Measurements from ENCODE around the gene CENPP. TPM values are rescaled to one million over a fixed set of nuclear protein-coding genes. Genes with fewer than 3 reads are reported as not detected.

CENPP gene
- total RNA-seq, 5 donors from 2014 or later (not counting 1 experiment from before 2014, with no cell fraction given): 1.9 to 5.0 (median 4.3) TPM

GRCh38 chr9:92527832-92528521 lies 202.2 kb downstream of the CENPP start:
- ChIA-PET POLR2A (no interaction called here), CTCF (no interaction called here)
- Histone ChIP-seq H3K4me3 (ENCODE audit: control insufficient read depth in 1 of 2, extremely low read depth in 1 of 2, low read length in 1 of 2) (no peak overlapping the region), H3K4me1 (ENCODE audit: control insufficient read depth in 1 of 2, extremely low read depth in 1 of 2, insufficient read depth in 2 of 2, low read length in 2 of 2) (no peaks in the 10 kb centered on the region), H3K36me3 (ENCODE audit: control insufficient read depth in 2 of 2, extremely low read depth in 1 of 2, insufficient read depth in 1 of 2, low read length in 1 of 2) (no peaks in the 10 kb centered on the region), H3K27me3 (replicated peaks in 1 of 2; ENCODE audit: control insufficient read depth in 2 of 2, extremely low read depth in 1 of 2, insufficient read depth in 2 of 2, low read length in 1 of 2) (no peaks in the 10 kb centered on the region), H3K27ac (ENCODE audit: low read length) (no peak overlapping the region), H3K9me3 (no peaks in the 10 kb centered on the region)
- Mint-ChIP-seq H3K4me1 (no peaks in the 10 kb centered on the region), H3K27me3 (no peaks in the 10 kb centered on the region), H3K9me3 (peaks cover 0 to 4% (median 0%) of the 10 kb centered on the region in 3 donors), H3K4me3 (no peak overlapping the region), H3K27ac (no peak overlapping the region), H3K36me3 (no peaks in the 10 kb centered on the region)
- no peak for ATAC-seq (replicated peaks in 1 of 4)
- DNase-seq: no peak
- no CpG with 5 or more reads among the region's 4 CpGs for WGBS (ENCODE audit: insufficient coverage)

DNA sequence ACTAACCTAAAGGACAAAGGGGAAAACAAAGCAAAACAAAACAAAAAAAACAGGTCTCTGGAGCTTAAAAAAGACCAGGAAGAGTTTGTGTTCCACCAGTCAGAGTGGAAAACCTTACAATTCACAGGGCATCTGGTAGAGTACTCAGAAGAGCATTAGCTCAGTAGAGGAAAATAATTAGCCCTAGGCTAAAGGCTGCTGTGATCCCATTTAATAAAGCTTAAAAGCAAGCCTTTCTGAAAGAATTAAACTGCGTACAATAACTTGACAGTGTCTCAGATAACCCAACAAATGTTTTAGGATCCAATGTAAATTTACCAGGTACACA lies 202.7 kb downstream of the CENPP start:
- no peaks in the 10 kb centered on the region for H3K27me3 ChIP-seq (replicated peaks in 1 of 2; ENCODE audit: control insufficient read depth in 2 of 2, extremely low read depth in 1 of 2, insufficient read depth in 2 of 2, low read length in 1 of 2)
- no peak overlapping the region for H3K27ac ChIP-seq (ENCODE audit: low read length)
- ATAC-seq (replicated peaks in 1 of 4) (no peak), DNase-seq (no peak)
- Mint-ChIP-seq H3K27ac (no peak overlapping the region), H3K4me1 (no peaks in the 10 kb centered on the region), H3K9me3 (peaks cover 0 to 4% (median 0%) of the 10 kb centered on the region in 3 donors), H3K4me3 (no peak overlapping the region), H3K27me3 (no peaks in the 10 kb centered on the region), H3K36me3 (no peaks in the 10 kb centered on the region)
- no peak overlapping the region for H3K4me3 ChIP-seq (ENCODE audit: control insufficient read depth in 1 of 2, extremely low read depth in 1 of 2, low read length in 1 of 2)
- POLR2A ChIA-PET: no interaction called here
- no CpG with 5 or more reads among the region's 1 CpG for WGBS (ENCODE audit: insufficient coverage)
- H3K9me3 ChIP-seq: no peaks in the 10 kb centered on the region
- H3K36me3 ChIP-seq (ENCODE audit: control insufficient read depth in 2 of 2, extremely low read depth in 1 of 2, insufficient read depth in 1 of 2, low read length in 1 of 2): no peaks in the 10 kb centered on the region
- no peaks in the 10 kb centered on the region for H3K4me1 ChIP-seq (ENCODE audit: control insufficient read depth in 1 of 2, extremely low read depth in 1 of 2, insufficient read depth in 2 of 2, low read length in 2 of 2)
- CTCF ChIA-PET: no interaction called here

DNA sequence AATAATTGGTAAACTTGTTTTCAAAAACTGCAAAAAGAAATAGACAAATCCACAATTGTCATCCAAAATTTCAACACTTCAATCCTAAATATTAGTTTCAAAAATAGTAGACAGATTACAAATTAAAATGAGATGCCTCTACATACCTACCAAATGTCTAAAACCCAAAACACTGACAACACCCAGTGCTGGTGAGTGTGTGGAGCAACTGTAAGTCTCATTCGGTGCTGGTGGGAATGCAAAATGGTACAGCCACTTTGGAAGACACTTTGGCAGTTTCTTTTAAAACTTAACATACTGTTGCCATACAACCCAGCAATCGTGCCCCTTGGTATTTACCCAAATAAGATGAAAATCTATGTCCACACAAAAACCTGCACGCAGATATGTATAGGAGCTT lies 203.4 kb downstream of the CENPP start:
- Histone ChIP-seq H3K9me3 (no peaks in the 10 kb centered on the region), H3K27me3 (replicated peaks in 1 of 2; ENCODE audit: control insufficient read depth in 2 of 2, extremely low read depth in 1 of 2, insufficient read depth in 2 of 2, low read length in 1 of 2) (no peaks in the 10 kb centered on the region), H3K27ac (ENCODE audit: low read length) (no peak overlapping the region), H3K36me3 (ENCODE audit: control insufficient read depth in 2 of 2, extremely low read depth in 1 of 2, insufficient read depth in 1 of 2, low read length in 1 of 2) (no peaks in the 10 kb centered on the region), H3K4me1 (ENCODE audit: control insufficient read depth in 1 of 2, extremely low read depth in 1 of 2, insufficient read depth in 2 of 2, low read length in 2 of 2) (no peaks in the 10 kb centered on the region), H3K4me3 (ENCODE audit: control insufficient read depth in 1 of 2, extremely low read depth in 1 of 2, low read length in 1 of 2) (no peak overlapping the region)
- Mint-ChIP-seq H3K36me3 (no peaks in the 10 kb centered on the region), H3K27ac (no peak overlapping the region), H3K9me3 (peaks cover 0 to 4% (median 0%) of the 10 kb centered on the region in 3 donors), H3K4me3 (no peak overlapping the region), H3K27me3 (no peaks in the 10 kb centered on the region), H3K4me1 (no peaks in the 10 kb centered on the region)
- no CpG with 5 or more reads among the region's 3 CpGs for WGBS (ENCODE audit: insufficient coverage)
- no peak for DNase-seq
- ATAC-seq (replicated peaks in 1 of 4): no peak
- ChIA-PET POLR2A (no interaction called here), CTCF (no interaction called here)

GRCh38 chr9:92530893-92531292 lies 205.1 kb downstream of the CENPP start:
- H3K9me3 ChIP-seq: no peaks in the 10 kb centered on the region
- H3K36me3 Mint-ChIP-seq: no peaks in the 10 kb centered on the region
- no peak overlapping the region for H3K27ac ChIP-seq (ENCODE audit: low read length)
- peaks cover 0 to 4% (median 0%) of the 10 kb centered on the region in 3 donors for H3K9me3 Mint-ChIP-seq
- ATAC-seq (replicated peaks in 1 of 4): no peak
- no peaks in the 10 kb centered on the region for H3K36me3 ChIP-seq (ENCODE audit: control insufficient read depth in 2 of 2, extremely low read depth in 1 of 2, insufficient read depth in 1 of 2, low read length in 1 of 2)
- no peak overlapping the region for H3K4me3 Mint-ChIP-seq
- DNase-seq: no peak
- H3K27ac Mint-ChIP-seq: no peak overlapping the region
- CTCF ChIA-PET: no interaction called here
- no peaks in the 10 kb centered on the region for H3K4me1 ChIP-seq (ENCODE audit: control insufficient read depth in 1 of 2, extremely low read depth in 1 of 2, insufficient read depth in 2 of 2, low read length in 2 of 2)
- no peaks in the 10 kb centered on the region for H3K27me3 Mint-ChIP-seq
- peaks cover 0 to 3% (median 0%) of the 10 kb centered on the region in 3 donors for H3K4me1 Mint-ChIP-seq
- no peaks in the 10 kb centered on the region for H3K27me3 ChIP-seq (replicated peaks in 1 of 2; ENCODE audit: control insufficient read depth in 2 of 2, extremely low read depth in 1 of 2, insufficient read depth in 2 of 2, low read length in 1 of 2)
- POLR2A ChIA-PET: no interaction called here
- H3K4me3 ChIP-seq (ENCODE audit: control insufficient read depth in 1 of 2, extremely low read depth in 1 of 2, low read length in 1 of 2): no peak overlapping the region

DNA sequence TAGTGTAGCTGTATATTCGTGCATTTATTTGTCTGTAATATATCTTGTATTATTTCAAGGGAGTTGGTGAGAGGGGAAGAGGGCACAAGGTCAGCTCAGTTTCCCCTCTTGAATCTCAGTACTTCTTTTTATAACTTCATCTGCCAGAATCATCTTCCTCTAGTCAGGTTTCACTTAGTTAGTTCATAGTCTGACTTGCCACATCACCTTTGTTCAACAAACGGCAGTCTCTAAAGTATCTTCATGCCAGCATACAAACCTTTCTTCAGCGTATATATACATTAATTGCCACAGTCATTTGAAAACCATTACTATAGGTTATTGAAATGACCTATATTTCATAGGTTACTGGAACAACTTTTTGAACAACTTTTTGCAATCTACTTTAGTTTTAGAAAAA lies 208.5 kb downstream of the CENPP start:
- Mint-ChIP-seq H3K27me3 (no peaks in the 10 kb centered on the region), H3K9me3 (peaks cover 0 to 4% (median 0%) of the 10 kb centered on the region in 3 donors), H3K36me3 (no peaks in the 10 kb centered on the region), H3K27ac (no peak overlapping the region), H3K4me3 (no peak overlapping the region), H3K4me1 (peaks cover 0 to 3% (median 0%) of the 10 kb centered on the region in 3 donors)
- H3K4me3 ChIP-seq (ENCODE audit: control insufficient read depth in 1 of 2, extremely low read depth in 1 of 2, low read length in 1 of 2): no peak overlapping the region
- no peaks in the 10 kb centered on the region for H3K4me1 ChIP-seq (ENCODE audit: control insufficient read depth in 1 of 2, extremely low read depth in 1 of 2, insufficient read depth in 2 of 2, low read length in 2 of 2)
- H3K36me3 ChIP-seq (ENCODE audit: control insufficient read depth in 2 of 2, extremely low read depth in 1 of 2, insufficient read depth in 1 of 2, low read length in 1 of 2): no peaks in the 10 kb centered on the region
- no peak overlapping the region for H3K27ac ChIP-seq (ENCODE audit: low read length)
- ChIA-PET CTCF (no interaction called here), POLR2A (no interaction called here)
- H3K27me3 ChIP-seq (replicated peaks in 1 of 2; ENCODE audit: control insufficient read depth in 2 of 2, extremely low read depth in 1 of 2, insufficient read depth in 2 of 2, low read length in 1 of 2): no peaks in the 10 kb centered on the region
- DNase-seq (no peak), ATAC-seq (replicated peaks in 1 of 4) (no peak)
- no CpG with 5 or more reads among the region's 3 CpGs for WGBS (ENCODE audit: insufficient coverage)
- no peaks in the 10 kb centered on the region for H3K9me3 ChIP-seq

GRCh38 chr9:92534674-92535073 lies 208.9 kb downstream of the CENPP start:
- no CpG with 5 or more reads among the region's 1 CpG for WGBS (ENCODE audit: insufficient coverage)
- Histone ChIP-seq H3K27ac (ENCODE audit: low read length) (no peak overlapping the region), H3K36me3 (ENCODE audit: control insufficient read depth in 2 of 2, extremely low read depth in 1 of 2, insufficient read depth in 1 of 2, low read length in 1 of 2) (no peaks in the 10 kb centered on the region), H3K9me3 (no peaks in the 10 kb centered on the region), H3K27me3 (replicated peaks in 1 of 2; ENCODE audit: control insufficient read depth in 2 of 2, extremely low read depth in 1 of 2, insufficient read depth in 2 of 2, low read length in 1 of 2) (no peaks in the 10 kb centered on the region), H3K4me1 (ENCODE audit: control insufficient read depth in 1 of 2, extremely low read depth in 1 of 2, insufficient read depth in 2 of 2, low read length in 2 of 2) (no peaks in the 10 kb centered on the region), H3K4me3 (ENCODE audit: control insufficient read depth in 1 of 2, extremely low read depth in 1 of 2, low read length in 1 of 2) (no peak overlapping the region)
- H3K27me3 Mint-ChIP-seq: no peaks in the 10 kb centered on the region
- peaks cover 0 to 4% (median 0%) of the 10 kb centered on the region in 3 donors for H3K9me3 Mint-ChIP-seq
- POLR2A ChIA-PET: interaction anchor here in 1 of 2 donors (0.6 kb wide), 1 partner anchor 10 kb away, joined by 3 read pairs; no protein-coding TSS in a partner anchor
- no peak overlapping the region for H3K4me3 Mint-ChIP-seq
- no peak for DNase-seq
- no peaks in the 10 kb centered on the region for H3K36me3 Mint-ChIP-seq
- CTCF ChIA-PET: no interaction called here
- no peak for ATAC-seq (replicated peaks in 1 of 4)
- no peak overlapping the region for H3K27ac Mint-ChIP-seq
- H3K4me1 Mint-ChIP-seq: peaks cover 0 to 3% (median 0%) of the 10 kb centered on the region in 3 donors
